Lower leg skin (tissue), 4 donors: ENCODE data around the gene ARRDC5. TPM values are rescaled to one million over a fixed set of nuclear protein-coding genes. Genes with fewer than 3 reads are reported as not detected.
"Not testable (repeated sequence)": the region's sequence is repeated elsewhere in the genome, so short reads cannot be mapped to it uniquely, and the experiment has no call there.

Source experiments
- DNase-seq, 2 donors: peaks; one replicate each; pipeline ENCODE4 v3.0.0-alpha.2; 2019; ENCODE audit warnings: low spot score in 2 of 2
- H3K4me3 ChIP-seq: fragments of 200-600 bp; sonication (generic); 2 replicates; pipeline ENCODE4 v1.5.1; 2017; ENCODE audit warnings: mild to moderate bottlenecking, low read depth; ENCODE audit not compliant: poor library complexity, severe bottlenecking
- CTCF ChIP-seq, 3 donors: fragments of 450-650 bp; IDR thresholded peaks; one replicate each; pipeline ENCODE4 v1.5.1; 2016; ENCODE audit warnings: antibody characterized with exemption in 3 of 3, mild to moderate bottlenecking in 3 of 3, moderate library complexity in 2 of 3
- POLR2A ChIP-seq, 2 donors: fragments of 450-650 bp; IDR thresholded peaks; one replicate each; pipeline ENCODE4 v1.6.1; 2016 to 2017; ENCODE audit warnings: antibody characterized with exemption in 2 of 2, mild to moderate bottlenecking in 1 of 2, moderate library complexity in 1 of 2
- whole genome bisulfite sequencing, 2 donors: methylation state at CpG; one replicate each; pipeline ENCODE4 v1.1.5; 2018; 5-methylcytosine and 5-hydroxymethylcytosine counted together
- intact Hi-C: fragments of 100-400 bp; cut with DNase I; formaldehyde crosslinking; loops from one replicate; pipeline ENCODE4 v1.15.0; 2023; ENCODE audit warnings: low total_unique reads
- total RNA-seq, 4 donors: library from RNA; depleted of rRNA; stranded (reverse); fragments of >200 nt; gene quantifications; one replicate each; pipeline ENCODE4 v1.1.0, GENCODE V29; 2016

The ARRDC5 gene
- total RNA-seq = 1 to 10 TPM in 1 of 4 donors, not detected in 3; 1.4 TPM

GRCh38 chr19:4902796-4903195 is at the start of gene ARRDC5:
Gene ARRDC5, minus strand, starts transcription at chr19:4902896. Its CDS starts 71 bp downstream, at chr19:4902825.
- DNase-seq = no peak
- no peak within 1 kb of the TSS for H3K4me3 ChIP-seq
- intact Hi-C loops = no loop called here
- TF ChIP-seq CTCF (IDR thresholded peaks at IDR 0.05) (no peak), POLR2A (IDR thresholded peaks at IDR 0.05) (no peak)
- WGBS, 2 donors = 74 to 76% methylated on average over 7 of the region's 7 CpGs

- no peak overlapping the region for H3K4me3 ChIP-seq
- TF ChIP-seq CTCF (IDR thresholded peaks at IDR 0.05) (no peak), POLR2A (IDR thresholded peaks at IDR 0.05) (no peak)
- intact Hi-C loops = no loop called here
- WGBS, 2 donors = 84 to 85% methylated on average over 11 of the region's 11 CpGs
- DNase-seq = no peak
Observed at GRCh38 chr19:4951656-4952055, 49.0 kb upstream of the ARRDC5 start.

DNA sequence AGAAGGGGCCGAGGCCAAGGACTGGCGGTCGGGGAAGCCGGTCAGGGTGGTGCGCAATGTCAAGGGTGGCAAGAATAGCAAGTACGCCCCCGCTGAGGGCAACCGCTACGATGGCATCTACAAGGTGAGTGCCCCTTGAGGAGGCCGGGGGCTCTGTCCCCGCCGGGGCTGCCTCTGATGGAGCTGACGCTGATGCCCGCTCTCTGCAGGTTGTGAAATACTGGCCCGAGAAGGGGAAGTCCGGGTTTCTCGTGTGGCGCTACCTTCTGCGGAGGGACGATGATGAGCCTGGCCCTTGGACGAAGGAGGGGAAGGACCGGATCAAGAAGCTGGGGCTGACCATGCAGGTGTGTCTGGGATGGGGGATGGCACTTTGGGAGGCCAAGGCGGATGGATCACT is 48.0 kb upstream of the ARRDC5 start:
- DNase-seq, intact Hi-C loops, H3K4me3 ChIP-seq: not testable (repeated sequence)
- 90 to 92% methylated on average over 23 of the region's 23 CpGs for WGBS, 2 donors

DNA sequence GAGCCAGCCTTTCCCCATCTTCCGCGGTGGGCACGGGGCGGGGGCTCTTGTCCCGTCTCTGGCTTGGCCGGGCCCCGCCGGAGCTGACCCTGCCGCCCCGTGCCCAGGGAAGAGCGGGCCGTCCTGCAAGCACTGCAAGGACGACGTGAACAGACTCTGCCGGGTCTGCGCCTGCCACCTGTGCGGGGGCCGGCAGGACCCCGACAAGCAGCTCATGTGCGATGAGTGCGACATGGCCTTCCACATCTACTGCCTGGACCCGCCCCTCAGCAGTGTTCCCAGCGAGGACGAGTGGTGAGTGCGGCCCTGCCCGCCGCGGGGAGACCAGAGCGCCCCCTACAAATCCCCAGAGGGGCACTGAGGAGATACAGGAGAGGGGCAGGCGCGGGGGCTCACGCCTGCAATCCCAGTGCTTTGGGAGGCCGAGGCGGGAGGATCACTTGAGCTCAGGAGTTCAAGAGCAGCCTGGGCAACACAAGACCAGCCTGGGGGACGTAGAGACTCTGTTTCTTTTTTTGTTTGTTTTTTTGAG is 39.0 kb upstream of the ARRDC5 start:
- intact Hi-C loops, H3K4me3 ChIP-seq, DNase-seq: not testable (repeated sequence)
- WGBS, 2 donors = 96% methylated on average over 22 to 30 of the region's 35 CpGs

DNA sequence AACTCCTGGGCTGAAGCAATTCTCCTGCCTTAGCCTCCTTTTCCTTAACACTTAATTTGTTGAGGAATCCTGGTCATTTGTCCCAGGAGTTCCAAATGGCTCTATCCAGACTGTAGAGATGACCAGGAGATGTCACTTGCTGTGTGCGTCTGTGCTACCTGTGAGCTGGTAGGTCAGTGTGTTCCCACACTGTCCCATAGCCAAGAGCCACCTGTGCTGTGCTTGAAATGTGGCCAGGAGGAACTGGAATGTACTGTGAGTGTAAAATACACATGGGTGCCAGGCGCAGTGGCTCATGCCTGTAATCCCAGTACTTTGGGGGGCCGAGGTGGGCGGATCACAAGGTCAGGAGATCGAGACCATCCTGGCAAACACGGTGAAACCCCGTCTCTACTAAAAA is 36.8 kb upstream of the ARRDC5 start:
- 88 to 98% methylated on average over 7 of the region's 7 CpGs for WGBS, 2 donors
- intact Hi-C loops = no loop called here
- H3K4me3 ChIP-seq = no peak overlapping the region
- TF ChIP-seq POLR2A (IDR thresholded peaks at IDR 0.05) = no peak
- TF ChIP-seq CTCF (IDR thresholded peaks at IDR 0.05) = no peak
- DNase-seq = no peak

GRCh38 chr19:4938461-4938860 is 35.8 kb upstream of the ARRDC5 start:
- intact Hi-C loops, H3K4me3 ChIP-seq, DNase-seq: not testable (repeated sequence)
- 94% methylated on average over 4 of the region's 4 CpGs for WGBS, 2 donors

DNA sequence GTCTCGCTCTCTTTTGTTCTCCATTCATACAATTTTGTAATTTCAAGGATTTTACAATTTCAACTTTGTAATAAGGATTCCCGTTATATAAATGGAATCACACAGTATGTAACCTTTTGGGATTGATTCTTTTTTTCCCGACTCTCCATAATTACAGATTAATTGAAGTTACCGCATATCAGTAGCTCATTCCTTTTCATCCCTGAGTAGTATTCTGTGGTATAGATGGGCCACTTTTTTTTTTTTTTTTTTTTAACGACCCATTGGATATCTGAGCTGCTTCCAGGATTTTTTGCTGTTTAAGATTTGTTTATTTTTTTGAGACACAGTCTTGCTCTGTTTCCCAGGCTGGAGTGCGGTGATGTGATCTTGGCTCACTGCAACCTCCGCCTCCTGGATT is 34.4 kb upstream of the ARRDC5 start:
- TF ChIP-seq CTCF (IDR thresholded peaks at IDR 0.05) (no peak), POLR2A (IDR thresholded peaks at IDR 0.05) (no peak)
- DNase-seq = no peak
- intact Hi-C loops = no loop called here
- WGBS, 2 donors = 94 to 95% methylated on average over 7 of the region's 7 CpGs
- no peak overlapping the region for H3K4me3 ChIP-seq
